GM18517 (cell line): ENCODE data around the gene RSPO1.

ENCODE experiments used
- ATAC-seq: cut with Tn5 transposase; IDR thresholded peaks from one replicate; pipeline ENCODE4 v1.9.1; 2021; ENCODE audit warnings: mild to moderate bottlenecking, moderate library complexity; ENCODE audit not compliant: unreplicated experiment

Gene RSPO1

DNA sequence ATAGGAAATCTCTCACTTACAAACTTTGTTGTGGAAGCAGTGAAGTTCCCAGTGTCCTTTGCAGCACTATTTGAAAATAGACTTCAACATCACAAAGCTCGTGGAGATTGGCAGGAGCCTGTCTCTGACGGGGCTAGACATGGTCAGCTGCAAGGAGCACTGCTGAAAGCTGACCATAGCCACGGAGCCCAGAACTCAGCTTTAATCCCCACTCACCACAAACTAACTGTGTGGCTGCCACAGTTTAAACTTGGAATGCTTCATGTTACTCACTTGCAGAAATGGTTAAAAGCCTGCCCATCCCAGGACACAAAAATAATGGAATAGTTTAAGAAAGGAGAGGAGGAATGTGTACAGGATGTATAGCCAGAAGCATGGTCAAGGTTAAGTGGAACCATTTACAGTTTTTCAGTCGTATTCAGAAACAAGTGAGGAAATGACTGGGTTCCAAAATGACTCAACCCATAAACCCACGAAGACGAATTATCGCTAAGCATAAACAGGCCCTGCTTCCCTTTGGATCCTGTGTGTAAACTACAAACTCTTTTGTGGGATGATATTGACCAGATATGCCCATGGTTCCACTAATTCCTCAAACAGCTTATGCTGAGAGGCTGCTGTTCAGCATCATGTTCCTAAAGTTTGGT lies 59.7 kb downstream of the RSPO1 start:
- no peak for ATAC-seq

DNA sequence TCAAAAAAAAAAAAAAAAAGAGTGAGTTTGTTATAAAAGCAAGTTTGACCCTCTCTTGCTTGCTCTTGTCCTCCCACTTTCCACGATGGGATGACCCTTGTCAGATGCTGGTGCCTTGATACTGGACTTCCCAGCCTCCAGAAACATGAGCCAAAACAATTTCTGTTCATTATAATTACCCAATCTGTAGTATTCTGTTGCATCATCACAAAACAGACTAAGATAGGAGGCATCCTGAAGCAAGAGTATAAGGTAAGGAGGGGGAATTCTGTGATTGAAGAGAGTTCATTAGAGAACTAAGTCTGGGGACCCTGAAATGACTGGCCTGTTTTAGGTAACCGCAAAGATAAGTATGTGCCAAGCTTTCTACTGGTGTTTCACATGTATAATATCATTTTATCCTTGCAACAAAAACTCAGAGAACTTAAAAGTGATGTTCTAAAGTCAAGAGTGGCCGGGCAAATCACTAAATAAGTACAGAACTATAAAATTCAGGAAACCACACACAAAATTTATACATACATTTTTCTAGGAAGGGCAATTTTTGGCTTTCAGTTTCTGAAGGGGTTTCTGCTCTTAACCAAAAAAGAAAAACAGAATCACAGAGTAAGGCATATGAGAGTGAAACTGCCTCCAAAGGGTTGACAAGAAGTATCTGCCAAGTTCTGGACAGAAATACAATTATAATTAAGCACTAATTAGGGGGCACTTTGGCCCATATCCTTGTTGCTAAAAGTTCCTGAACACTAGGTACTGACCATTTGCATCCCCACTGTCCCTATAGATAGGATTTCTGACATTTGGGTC lies 64.0 kb downstream of the RSPO1 start:
- no peak for ATAC-seq

DNA sequence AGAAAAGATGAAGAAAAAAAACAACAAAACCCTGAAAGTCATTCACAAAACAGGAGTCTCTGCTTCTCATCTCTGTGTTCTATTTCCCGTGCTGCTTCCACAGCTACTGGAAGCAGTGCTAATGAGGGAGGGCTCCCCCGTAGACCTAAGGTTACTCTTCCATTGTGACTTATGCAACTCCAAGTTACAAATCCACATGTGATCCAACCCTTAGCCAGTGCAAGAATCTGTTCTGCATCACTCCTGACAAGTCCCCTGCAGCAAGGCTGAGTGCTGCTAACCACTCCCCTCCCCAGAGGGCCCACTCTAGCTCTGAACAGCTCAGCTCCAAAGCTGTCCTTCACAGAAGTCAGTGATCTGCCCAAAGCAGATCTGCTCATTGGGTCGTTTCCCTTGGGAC lies 67.7 kb downstream of the RSPO1 start:
- no peak for ATAC-seq

DNA sequence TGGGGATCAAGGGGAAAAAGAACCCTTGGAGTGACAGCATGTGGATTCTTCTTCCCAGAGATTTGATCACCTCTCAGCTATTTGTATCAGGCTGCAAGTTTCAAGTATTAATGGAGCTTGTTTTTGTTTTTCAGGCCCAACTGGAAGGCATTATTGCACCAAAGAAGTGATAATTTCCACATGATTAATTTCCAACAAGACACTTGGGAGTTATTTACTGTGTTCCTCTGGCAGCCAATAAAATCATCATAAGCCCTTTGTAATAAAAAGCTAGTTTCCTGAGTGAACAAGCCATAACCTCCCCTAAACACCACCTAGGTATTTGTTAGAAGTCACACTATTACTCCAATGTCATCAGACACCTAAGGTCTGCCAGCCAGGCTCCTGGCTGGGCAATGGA lies 69.8 kb downstream of the RSPO1 start:
- ATAC-seq: no peak

DNA sequence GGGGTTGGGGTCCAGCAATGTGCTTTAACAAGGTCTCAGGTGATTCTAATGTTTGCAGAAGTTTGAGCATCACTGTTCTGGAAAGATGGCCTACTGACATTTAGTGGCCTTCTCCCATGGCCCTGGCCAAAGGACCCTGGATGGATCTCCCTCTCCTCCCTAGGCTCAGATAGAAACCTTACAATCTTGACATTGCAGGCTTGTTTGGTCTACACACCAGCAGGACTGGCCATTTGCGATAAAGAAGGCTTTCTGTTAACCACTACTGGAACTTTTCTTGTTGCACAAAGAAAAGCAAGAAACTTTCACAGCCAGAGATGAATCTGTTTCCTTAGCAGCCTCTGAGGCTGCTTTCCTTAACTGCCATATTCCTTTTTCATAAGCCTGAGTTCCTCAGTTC lies 71.7 kb downstream of the RSPO1 start:
- no peak for ATAC-seq
